LNCAP (cell line): ENCODE data around the gene TBC1D17.

ENCODE experiments used
- CTCF ChIP-seq: fragments of 450-650 bp; IDR thresholded peaks from 2 replicates; pipeline ENCODE4 v1.5.1; 2017; ENCODE audit warnings: mild to moderate bottlenecking

TBC1D17 gene

GRCh38 chr19:49889038-49889686 is 11.7 kb downstream of the TBC1D17 start:
- no peak for TF ChIP-seq CTCF

- peak; percentile 68 for TF ChIP-seq CTCF
Observed at GRCh38 chr19:49889687-49890348, 12.3 kb downstream of the TBC1D17 start.

- no peak; the same call in 1 of the 2 replicates for TF ChIP-seq CTCF
Observed at GRCh38 chr19:49890349-49891311, 13.1 kb downstream of the TBC1D17 start.

- TF ChIP-seq CTCF, result no peak
Observed at GRCh38 chr19:49891393-49891792, 13.9 kb downstream of the TBC1D17 start.

- no peak for TF ChIP-seq CTCF
Observed at GRCh38 chr19:49892716-49893115, 15.2 kb downstream of the TBC1D17 start.

- TF ChIP-seq CTCF, result no peak
Observed at GRCh38 chr19:49894011-49894664, 16.6 kb downstream of the TBC1D17 start.
